Measurements from ENCODE around the gene ROR1. TPM values are rescaled to one million over a fixed set of nuclear protein-coding genes. Genes with fewer than 3 reads are reported as not detected.

Gene ROR1
- total and polyA plus RNA-seq, 8 donors, result 1.4 to 37.3 (median 14.6) TPM

GRCh38 chr1:64114012-64114525 is 340.3 kb downstream of the ROR1 start:
- Histone ChIP-seq H3K36me3 (no peaks in the 10 kb centered on the region), H3K4me3 (no peak overlapping the region), H3K4me1 (peaks cover 0 to 6% (median 3%) of the 10 kb centered on the region in 4 donors), H3K27ac (no peak overlapping the region), H3K27me3 (no peaks in the 10 kb centered on the region), H3K9me3 (no peaks in the 10 kb centered on the region)
- WGBS, 5 donors, result 76 to 81% (median 79%) methylated on average over 5 of the region's 5 CpGs
- TF ChIP-seq CTCF (IDR thresholded peaks at IDR 0.05) (no peak), POLR2A (IDR thresholded peaks at IDR 0.05) (no peak), EP300 (IDR thresholded peaks at IDR 0.05) (no peak), POLR2AphosphoS5 (IDR thresholded peaks at IDR 0.05) (no peak)
- intact Hi-C loops (cut with DNase I; ENCODE audit: low total_unique reads), result no loop called here
- no peak for DNase-seq

- 52 to 68% (median 59%) methylated on average over 5 of the region's 5 CpGs for WGBS, 5 donors
- no peaks in the 10 kb centered on the region for H3K36me3 ChIP-seq
- DNase-seq, result peak in 1 of 2 donors; percentile 43
- no peak overlapping the region for H3K27ac ChIP-seq
- no peak overlapping the region for H3K4me3 ChIP-seq
- intact Hi-C loops (cut with DNase I; ENCODE audit: low total_unique reads), result no loop called here
- TF ChIP-seq POLR2A (IDR thresholded peaks at IDR 0.05), result no peak
- TF ChIP-seq EP300 (IDR thresholded peaks at IDR 0.05), result no peak
- no peaks in the 10 kb centered on the region for H3K9me3 ChIP-seq
- no peaks in the 10 kb centered on the region for H3K27me3 ChIP-seq
- H3K4me1 ChIP-seq, result peaks cover 0 to 8% (median 4%) of the 10 kb centered on the region in 4 donors
Observed at GRCh38 chr1:64116537-64116936, 342.7 kb downstream of the ROR1 start.

- WGBS, 5 donors, result 94 to 100% (median 98%) methylated on average over 1 of the region's 1 CpG
- Histone ChIP-seq H3K36me3 (no peaks in the 10 kb centered on the region), H3K4me1 (peaks cover 0 to 8% (median 4%) of the 10 kb centered on the region in 4 donors), H3K27me3 (no peaks in the 10 kb centered on the region), H3K9me3 (no peaks in the 10 kb centered on the region), H3K27ac (no peak overlapping the region), H3K4me3 (no peak overlapping the region)
- TF ChIP-seq EP300 (IDR thresholded peaks at IDR 0.05), result no peak
- TF ChIP-seq CTCF (IDR thresholded peaks at IDR 0.05), result no peak
- intact Hi-C loops (cut with DNase I; ENCODE audit: low total_unique reads), result no loop called here
- no peak for DNase-seq
Observed at GRCh38 chr1:64117492-64117891, 343.7 kb downstream of the ROR1 start.

- no peaks in the 10 kb centered on the region for H3K27me3 ChIP-seq
- TF ChIP-seq POLR2AphosphoS5 (IDR thresholded peaks at IDR 0.05) (no peak), POLR2A (IDR thresholded peaks at IDR 0.05) (no peak), CTCF (IDR thresholded peaks at IDR 0.05) (no peak), EP300 (IDR thresholded peaks at IDR 0.05) (no peak)
- intact Hi-C loops (cut with DNase I; ENCODE audit: low total_unique reads), result no loop called here
- H3K36me3 ChIP-seq, result no peaks in the 10 kb centered on the region
- no peak for DNase-seq
- WGBS, 5 donors, result 81 to 100% (median 83%) methylated on average over 1 of the region's 1 CpG
- no peaks in the 10 kb centered on the region for H3K9me3 ChIP-seq
- H3K4me3 ChIP-seq, result no peak overlapping the region
- H3K27ac ChIP-seq, result no peak overlapping the region
- peaks cover 0 to 8% (median 2%) of the 10 kb centered on the region in 4 donors for H3K4me1 ChIP-seq
Observed at GRCh38 chr1:64121766-64122385, 348.1 kb downstream of the ROR1 start.

GRCh38 chr1:64122588-64122987 is 348.8 kb downstream of the ROR1 start:
- WGBS, 5 donors, result 95 to 100% (median 97%) methylated on average over 3 of the region's 3 CpGs
- no peaks in the 10 kb centered on the region for H3K36me3 ChIP-seq
- DNase-seq, result no peak
- H3K4me3 ChIP-seq, result no peak overlapping the region
- intact Hi-C loops (cut with DNase I; ENCODE audit: low total_unique reads), result no loop called here
- no peaks in the 10 kb centered on the region for H3K27me3 ChIP-seq
- no peak overlapping the region for H3K27ac ChIP-seq
- no peaks in the 10 kb centered on the region for H3K9me3 ChIP-seq
- TF ChIP-seq POLR2AphosphoS5 (IDR thresholded peaks at IDR 0.05), result no peak
- TF ChIP-seq POLR2A (IDR thresholded peaks at IDR 0.05), result no peak
- TF ChIP-seq EP300 (IDR thresholded peaks at IDR 0.05), result no peak
- no peak for TF ChIP-seq CTCF (IDR thresholded peaks at IDR 0.05)
- H3K4me1 ChIP-seq, result peaks cover 0 to 8% (median 2%) of the 10 kb centered on the region in 4 donors
